ENCODE results near the gene SELENOS.

Gene SELENOS

GRCh38 chr15:101307897-101308603, 30.8 kb upstream of the SELENOS start:
- H3K36me3 ChIP-seq (ENCODE audit: insufficient read depth, low read length): no peaks in the 10 kb centered on the region
- no peaks in the 10 kb centered on the region for H3K4me1 ChIP-seq (ENCODE audit: insufficient read depth, low read length)
- H3K27ac ChIP-seq (ENCODE audit: low read depth, low read length): no peak overlapping the region
- H3K9ac ChIP-seq (ENCODE audit: low read length): no peak overlapping the region
- no peaks in the 10 kb centered on the region for H3K27me3 ChIP-seq (ENCODE audit: control insufficient read depth in 1 of 2, insufficient read depth in 2 of 2, low read length in 2 of 2)
- no peak overlapping the region for H3K4me3 ChIP-seq (ENCODE audit: low read depth in 1 of 2, low read length in 2 of 2)
- H3K9me3 ChIP-seq (ENCODE audit: low read length): no peaks in the 10 kb centered on the region

GRCh38 chr15:101307048-101307896, 30.0 kb upstream of the SELENOS start:
- Histone ChIP-seq H3K4me1 (ENCODE audit: insufficient read depth, low read length) (no peaks in the 10 kb centered on the region), H3K4me3 (ENCODE audit: low read depth in 1 of 2, low read length in 2 of 2) (no peak overlapping the region), H3K27ac (ENCODE audit: low read depth, low read length) (no peak overlapping the region), H3K36me3 (ENCODE audit: insufficient read depth, low read length) (no peaks in the 10 kb centered on the region), H3K9me3 (ENCODE audit: low read length) (no peaks in the 10 kb centered on the region), H3K9ac (ENCODE audit: low read length) (no peak overlapping the region), H3K27me3 (ENCODE audit: control insufficient read depth in 1 of 2, insufficient read depth in 2 of 2, low read length in 2 of 2) (no peaks in the 10 kb centered on the region)

DNA sequence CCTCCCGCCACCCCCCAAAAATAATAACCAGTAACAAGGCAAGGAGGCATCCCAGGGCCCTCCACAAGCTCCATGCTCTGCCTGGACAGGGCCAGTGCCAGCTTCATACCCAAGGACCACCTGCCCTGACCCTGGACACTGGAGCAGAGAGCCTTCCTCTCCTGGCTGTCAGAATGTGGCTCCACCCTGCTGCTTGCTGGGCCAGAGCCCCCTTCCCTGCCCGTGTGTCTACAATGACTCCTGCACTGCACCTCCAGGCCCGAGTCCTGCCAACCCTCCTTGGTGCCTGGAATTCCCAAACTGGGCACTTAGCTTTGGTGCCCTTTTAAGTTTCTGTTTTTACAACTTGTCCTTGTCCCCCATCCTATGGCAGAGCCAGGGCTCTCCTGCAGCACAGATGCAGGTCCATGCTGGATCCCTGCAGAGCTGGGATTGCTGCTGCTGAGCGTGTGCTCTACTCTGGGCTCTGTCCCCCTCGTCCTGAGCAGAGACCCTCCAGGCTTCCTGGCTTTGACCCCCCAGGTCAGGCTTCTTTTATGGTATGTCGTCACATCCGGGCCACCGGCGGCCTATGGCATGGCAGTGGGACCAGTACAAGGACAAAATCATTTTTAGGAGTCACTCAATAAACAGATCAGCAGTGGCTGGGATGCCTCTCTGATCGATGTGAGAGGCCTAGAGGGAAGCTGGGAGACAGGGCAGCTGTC, 29.2 kb upstream of the SELENOS start:
- no peaks in the 10 kb centered on the region for H3K36me3 ChIP-seq (ENCODE audit: insufficient read depth, low read length)
- H3K9me3 ChIP-seq (ENCODE audit: low read length): no peaks in the 10 kb centered on the region
- H3K4me3 ChIP-seq (ENCODE audit: low read depth in 1 of 2, low read length in 2 of 2): no peak overlapping the region
- no peak overlapping the region for H3K27ac ChIP-seq (ENCODE audit: low read depth, low read length)
- H3K9ac ChIP-seq (ENCODE audit: low read length): no peak overlapping the region
- H3K27me3 ChIP-seq (ENCODE audit: control insufficient read depth in 1 of 2, insufficient read depth in 2 of 2, low read length in 2 of 2): no peaks in the 10 kb centered on the region
- no peaks in the 10 kb centered on the region for H3K4me1 ChIP-seq (ENCODE audit: insufficient read depth, low read length)

- no peaks in the 10 kb centered on the region for H3K27me3 ChIP-seq (ENCODE audit: control insufficient read depth in 1 of 2, insufficient read depth in 2 of 2, low read length in 2 of 2)
- no peaks in the 10 kb centered on the region for H3K36me3 ChIP-seq (ENCODE audit: insufficient read depth, low read length)
- H3K9ac ChIP-seq (ENCODE audit: low read length): no peak overlapping the region
- no peak overlapping the region for H3K27ac ChIP-seq (ENCODE audit: low read depth, low read length)
- no peaks in the 10 kb centered on the region for H3K4me1 ChIP-seq (ENCODE audit: insufficient read depth, low read length)
- no peaks in the 10 kb centered on the region for H3K9me3 ChIP-seq (ENCODE audit: low read length)
- no peak overlapping the region for H3K4me3 ChIP-seq (ENCODE audit: low read depth in 1 of 2, low read length in 2 of 2)
Measured at GRCh38 chr15:101305820-101306255, 28.6 kb upstream of the SELENOS start.

DNA sequence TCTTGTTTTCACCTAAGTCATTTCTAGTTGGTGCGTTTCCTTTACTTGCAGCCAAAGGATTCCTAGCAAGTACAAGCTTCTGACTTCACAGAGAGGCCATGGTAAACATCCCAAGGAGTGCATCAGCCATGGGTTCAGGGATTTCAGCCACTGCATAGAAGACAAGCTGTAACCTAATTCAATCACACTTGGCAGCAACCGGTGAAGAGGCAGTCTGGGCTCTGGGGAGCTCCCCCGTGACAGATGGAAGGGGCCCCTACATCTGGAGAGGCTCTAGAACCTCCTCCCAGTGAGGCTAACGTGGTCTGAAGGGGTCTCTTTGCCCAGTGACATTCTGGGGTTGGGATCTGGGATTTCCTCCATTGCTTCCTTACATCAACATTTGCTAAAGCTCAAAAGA, 26.1 kb upstream of the SELENOS start:
- Histone ChIP-seq H3K27ac (ENCODE audit: low read depth, low read length) (no peak overlapping the region), H3K4me1 (ENCODE audit: insufficient read depth, low read length) (no peaks in the 10 kb centered on the region), H3K9ac (ENCODE audit: low read length) (no peak overlapping the region), H3K9me3 (ENCODE audit: low read length) (no peaks in the 10 kb centered on the region), H3K4me3 (ENCODE audit: low read depth in 1 of 2, low read length in 2 of 2) (no peak overlapping the region), H3K36me3 (ENCODE audit: insufficient read depth, low read length) (no peaks in the 10 kb centered on the region), H3K27me3 (ENCODE audit: control insufficient read depth in 1 of 2, insufficient read depth in 2 of 2, low read length in 2 of 2) (no peaks in the 10 kb centered on the region)

- Histone ChIP-seq H3K27me3 (ENCODE audit: control insufficient read depth in 1 of 2, insufficient read depth in 2 of 2, low read length in 2 of 2) (no peaks in the 10 kb centered on the region), H3K27ac (ENCODE audit: low read depth, low read length) (no peak overlapping the region), H3K36me3 (ENCODE audit: insufficient read depth, low read length) (no peaks in the 10 kb centered on the region), H3K9me3 (ENCODE audit: low read length) (no peaks in the 10 kb centered on the region), H3K4me3 (ENCODE audit: low read depth in 1 of 2, low read length in 2 of 2) (peak overlapping the region in 1 of 2 donors; percentile 89), H3K9ac (ENCODE audit: low read length) (no peak overlapping the region), H3K4me1 (ENCODE audit: insufficient read depth, low read length) (peaks cover 26% of the 10 kb centered on the region)
Measured at GRCh38 chr15:101296418-101297405, 19.4 kb upstream of the SELENOS start.

- peak overlapping the region; percentile 85 to 89 for H3K4me3 ChIP-seq (ENCODE audit: low read depth in 1 of 2, low read length in 2 of 2)
- no peaks in the 10 kb centered on the region for H3K27me3 ChIP-seq (ENCODE audit: control insufficient read depth in 1 of 2, insufficient read depth in 2 of 2, low read length in 2 of 2)
- H3K9ac ChIP-seq (ENCODE audit: low read length): peak overlapping the region; percentile 50
- peaks cover 26% of the 10 kb centered on the region for H3K4me1 ChIP-seq (ENCODE audit: insufficient read depth, low read length)
- peak overlapping the region; percentile 92 for H3K27ac ChIP-seq (ENCODE audit: low read depth, low read length)
- no peaks in the 10 kb centered on the region for H3K36me3 ChIP-seq (ENCODE audit: insufficient read depth, low read length)
- H3K9me3 ChIP-seq (ENCODE audit: low read length): no peaks in the 10 kb centered on the region
Measured at GRCh38 chr15:101295607-101296161, 18.4 kb upstream of the SELENOS start.

DNA sequence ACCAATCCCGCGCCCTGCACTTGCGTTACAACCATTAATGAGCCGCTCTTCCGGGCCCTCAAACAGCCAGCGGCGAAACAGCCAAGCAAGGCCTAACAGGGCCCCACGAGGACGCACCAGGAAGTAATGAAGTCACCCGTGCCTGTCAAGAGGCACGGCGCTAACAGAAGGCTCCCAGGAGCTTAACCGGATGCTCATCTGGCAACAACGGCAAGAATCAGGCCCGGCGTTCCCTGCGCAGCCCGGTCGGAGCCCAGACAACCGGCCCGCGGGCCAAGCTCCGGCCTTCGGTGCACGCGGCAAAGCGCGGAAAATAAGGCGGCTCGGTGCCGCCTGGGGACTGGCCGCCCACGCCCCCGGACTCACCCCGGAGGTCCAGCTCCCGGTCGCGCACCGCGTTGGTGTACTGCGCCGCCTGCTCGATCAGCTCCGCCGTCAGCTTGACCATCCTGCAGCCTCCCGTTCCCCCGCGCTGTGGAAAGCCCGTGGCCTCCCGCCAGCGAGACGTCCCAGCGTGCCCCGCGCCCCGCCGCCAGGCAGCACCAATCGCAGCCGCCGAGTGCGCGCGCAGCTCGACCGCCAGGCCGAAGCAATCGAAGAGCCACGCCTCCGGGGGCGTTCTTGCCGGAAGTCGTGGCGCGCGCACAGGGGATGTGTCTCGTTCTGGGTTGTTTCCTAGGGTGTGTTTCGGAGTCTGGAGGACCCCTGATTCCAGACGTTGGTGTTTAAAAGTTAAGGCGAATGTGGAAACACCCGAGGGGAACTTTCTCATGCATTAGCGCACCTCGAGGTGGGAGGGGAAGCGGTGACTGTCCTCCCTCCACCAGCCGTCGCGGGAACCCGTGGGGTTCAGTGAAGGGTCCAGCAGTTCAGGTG, 17.7 kb upstream of the SELENOS start, which contains the start of gene SNRPA1:
Gene SNRPA1, minus strand, starts transcription at position 518 of the 876 bp plus-strand sequence. Its CDS starts 70 bp downstream, at position 448.
- Histone ChIP-seq H3K27me3 (ENCODE audit: control insufficient read depth in 1 of 2, insufficient read depth in 2 of 2, low read length in 2 of 2) (no peaks in the 10 kb centered on the region), H3K4me1 (ENCODE audit: insufficient read depth, low read length) (peaks cover 26% of the 10 kb centered on the region), H3K27ac (ENCODE audit: low read depth, low read length) (peak within 1 kb of the TSS; percentile 92), H3K9ac (ENCODE audit: low read length) (peak within 1 kb of the TSS; percentile 89), H3K9me3 (ENCODE audit: low read length) (no peaks in the 10 kb centered on the region), H3K4me3 (ENCODE audit: low read depth in 1 of 2, low read length in 2 of 2) (peak within 1 kb of the TSS; percentile 85 to 89), H3K36me3 (ENCODE audit: insufficient read depth, low read length) (no peaks in the 10 kb centered on the region)

GRCh38 chr15:101293122-101293521, 15.8 kb upstream of the SELENOS start:
- Histone ChIP-seq H3K9me3 (ENCODE audit: low read length) (no peaks in the 10 kb centered on the region), H3K27ac (ENCODE audit: low read depth, low read length) (no peak overlapping the region), H3K9ac (ENCODE audit: low read length) (peak overlapping the region; percentile 34)

More at GRCh38 chr15:101293122-101293521, 15.8 kb upstream of the SELENOS start:
- Histone ChIP-seq H3K4me1 (ENCODE audit: insufficient read depth, low read length) (peaks cover 26% of the 10 kb centered on the region), H3K27me3 (ENCODE audit: control insufficient read depth in 1 of 2, insufficient read depth in 2 of 2, low read length in 2 of 2) (no peaks in the 10 kb centered on the region), H3K4me3 (ENCODE audit: low read depth in 1 of 2, low read length in 2 of 2) (peak overlapping the region in 1 of 2 donors; percentile 89), H3K36me3 (ENCODE audit: insufficient read depth, low read length) (no peaks in the 10 kb centered on the region)

All from muscle layer of colon (tissue), 2 donors.